Occipital lobe (tissue), 2 donors: ENCODE data around the gene RFNG. TPM values are rescaled to one million over a fixed set of nuclear protein-coding genes. Genes with fewer than 3 reads are reported as not detected.

Experiments used
- DNase-seq: peaks from one replicate; lab custom pipeline; 2025; lab: John Stamatoyannopoulos, UW
- total RNA-seq: library from RNA; depleted of rRNA; stranded (reverse); fragments of >200 nt; gene quantifications from one replicate; pipeline ENCODE4 v1.2.3, GENCODE V29; 2014

RFNG gene
- total RNA-seq, 1 donor from 2014 or later = 14.5 TPM

- DNase-seq = no peak
Observed at GRCh38 chr17:82003411-82004381, 47.9 kb downstream of the RFNG start.

GRCh38 chr17:82001571-82002056, 50.0 kb downstream of the RFNG start:
- no peak for DNase-seq

- DNase-seq = no peak
Observed at GRCh38 chr17:82000803-82001570, 50.6 kb downstream of the RFNG start.

GRCh38 chr17:81999976-82000802, 51.4 kb downstream of the RFNG start:
- no peak for DNase-seq

- DNase-seq = no peak
Observed at GRCh38 chr17:81999587-81999975, 52.0 kb downstream of the RFNG start.

- DNase-seq = no peak
Observed at GRCh38 chr17:81998691-81999438, 52.7 kb downstream of the RFNG start.

GRCh38 chr17:81998212-81998611, 53.4 kb downstream of the RFNG start:
- no peak for DNase-seq

Other genes with a start within 250 kb of the RFNG start
- gene GCGR, start 247.7 kb downstream of the RFNG start, total RNA-seq = not detected
- 85.9 TPM for gene MCRIP1, start 218.5 kb downstream of the RFNG start, total RNA-seq
- gene PPP1R27, start 216.8 kb downstream of the RFNG start, total RNA-seq = not detected
- 57.4 TPM for gene P4HB, start 191.3 kb downstream of the RFNG start, total RNA-seq
- gene ARHGDIA, start 180.5 kb downstream of the RFNG start, total RNA-seq = 22.9 TPM
- gene ALYREF, start 160.2 kb downstream of the RFNG start, total RNA-seq = 78.3 TPM
- 43.0 TPM for gene ANAPC11, start 160.1 kb downstream of the RFNG start, total RNA-seq
- gene NPB, start 149.6 kb downstream of the RFNG start, total RNA-seq = 2.0 TPM
- gene PCYT2, start 140.4 kb downstream of the RFNG start, total RNA-seq = 24.5 TPM
- 8.0 TPM for gene SIRT7, start 133.6 kb downstream of the RFNG start, total RNA-seq
- gene MAFG, start 124.1 kb downstream of the RFNG start, total RNA-seq = 16.5 TPM
- 17.6 TPM for gene PYCR1, start 114.5 kb downstream of the RFNG start, total RNA-seq
- gene MYADML2, start 104.6 kb downstream of the RFNG start, total RNA-seq = 0.16 TPM
- gene NOTUM, start 90.6 kb downstream of the RFNG start, total RNA-seq = 0.31 TPM
- 11.1 TPM for gene ASPSCR1, start 74.2 kb downstream of the RFNG start, total RNA-seq
- gene CENPX, start 28.9 kb downstream of the RFNG start, total RNA-seq = 29.2 TPM
- gene LRRC45, start 28.5 kb downstream of the RFNG start, total RNA-seq = 14.2 TPM
- 76.0 TPM for gene RAC3, start 20.1 kb downstream of the RFNG start, total RNA-seq
- gene DCXR, start 14.1 kb downstream of the RFNG start, total RNA-seq = 18.1 TPM
- 64.4 TPM for gene GPS1, start 87 bp upstream of the RFNG start, total RNA-seq
- 21.4 TPM for gene DUS1L, start 14.0 kb upstream of the RFNG start, total RNA-seq
- gene FASN, start 46.4 kb upstream of the RFNG start, total RNA-seq = 84.1 TPM
- gene CCDC57, start 161.0 kb upstream of the RFNG start, total RNA-seq = 18.6 TPM
- 4.2 TPM for gene SLC16A3, start 177.2 kb upstream of the RFNG start, total RNA-seq
- gene CSNK1D, start 221.9 kb upstream of the RFNG start, total RNA-seq = 23.9 TPM